ENCODE data around the gene ULK2. TPM values are rescaled to one million over a fixed set of nuclear protein-coding genes. Genes with fewer than 3 reads are reported as not detected.

Gene ULK2
- total RNA-seq, 2 donors from 2014 or later: 19.5 to 33.7 TPM

GRCh38 chr17:19886116-19886515 lies 18.4 kb upstream of the ULK2 start:
- H3K9me3 ChIP-seq (ENCODE audit: control insufficient read depth, low read length): no peaks in the 10 kb centered on the region
- no peaks in the 10 kb centered on the region for H3K4me1 ChIP-seq (ENCODE audit: control insufficient read depth, insufficient read depth, low read length)
- Mint-ChIP-seq H3K36me3 (ENCODE audit: low read depth) (no peaks in the 10 kb centered on the region), H3K27me3 (ENCODE audit: insufficient read depth) (no peaks in the 10 kb centered on the region), H3K27ac (no peak overlapping the region), H3K4me1 (no peaks in the 10 kb centered on the region), H3K9me3 (no peaks in the 10 kb centered on the region), H3K4me3 (no peak overlapping the region)
- DNase-seq: no peak
- no peak overlapping the region for H3K27ac ChIP-seq (ENCODE audit: low read depth, low read length)
- no peak overlapping the region for H3K4me3 ChIP-seq (ENCODE audit: low read length)
- no peak for TF ChIP-seq CTCF (conservative IDR thresholded peaks at IDR 0.05)
- no peaks in the 10 kb centered on the region for H3K27me3 ChIP-seq (ENCODE audit: control insufficient read depth, insufficient read depth, low read length, poor library complexity, severe bottlenecking)
- no peak overlapping the region for H3K9ac ChIP-seq (ENCODE audit: extremely low read depth, low read length, poor library complexity, severe bottlenecking)
- H3K36me3 ChIP-seq (ENCODE audit: control insufficient read depth, insufficient read depth, low read length): no peaks in the 10 kb centered on the region

GRCh38 chr17:19883537-19884215 lies 15.9 kb upstream of the ULK2 start:
- Mint-ChIP-seq H3K9me3 (no peaks in the 10 kb centered on the region), H3K27me3 (ENCODE audit: insufficient read depth) (peaks cover 2% of the 10 kb centered on the region), H3K4me1 (no peaks in the 10 kb centered on the region), H3K36me3 (ENCODE audit: low read depth) (no peaks in the 10 kb centered on the region), H3K27ac (no peak overlapping the region), H3K4me3 (no peak overlapping the region)
- Histone ChIP-seq H3K4me1 (ENCODE audit: control insufficient read depth, insufficient read depth, low read length) (no peaks in the 10 kb centered on the region), H3K4me3 (ENCODE audit: low read length) (no peak overlapping the region), H3K27ac (ENCODE audit: low read depth, low read length) (no peak overlapping the region), H3K27me3 (ENCODE audit: control insufficient read depth, insufficient read depth, low read length, poor library complexity, severe bottlenecking) (no peaks in the 10 kb centered on the region), H3K9ac (ENCODE audit: extremely low read depth, low read length, poor library complexity, severe bottlenecking) (no peak overlapping the region), H3K9me3 (ENCODE audit: control insufficient read depth, low read length) (no peaks in the 10 kb centered on the region), H3K36me3 (ENCODE audit: control insufficient read depth, insufficient read depth, low read length) (no peaks in the 10 kb centered on the region)
- no peak for DNase-seq
- 93 to 95% methylated on average over 7 of the region's 8 CpGs for WGBS, 2 experiments (ENCODE audit: insufficient coverage in 1 of 2, insufficient read length in 1 of 2)
- no peak for TF ChIP-seq CTCF (conservative IDR thresholded peaks at IDR 0.05)

- Mint-ChIP-seq H3K27ac (no peak overlapping the region), H3K4me3 (no peak overlapping the region), H3K27me3 (ENCODE audit: insufficient read depth) (peaks cover 9% of the 10 kb centered on the region), H3K36me3 (ENCODE audit: low read depth) (no peaks in the 10 kb centered on the region), H3K9me3 (no peaks in the 10 kb centered on the region), H3K4me1 (no peaks in the 10 kb centered on the region)
- no peaks in the 10 kb centered on the region for H3K4me1 ChIP-seq (ENCODE audit: control insufficient read depth, insufficient read depth, low read length)
- no peak overlapping the region for H3K27ac ChIP-seq (ENCODE audit: low read depth, low read length)
- no peak for DNase-seq
- H3K27me3 ChIP-seq (ENCODE audit: control insufficient read depth, insufficient read depth, low read length, poor library complexity, severe bottlenecking): no peaks in the 10 kb centered on the region
- WGBS, 2 experiments (ENCODE audit: insufficient coverage in 1 of 2, insufficient read length in 1 of 2): 93 to 95% methylated on average over 2 to 4 of the region's 4 CpGs
- H3K36me3 ChIP-seq (ENCODE audit: control insufficient read depth, insufficient read depth, low read length): no peaks in the 10 kb centered on the region
- H3K4me3 ChIP-seq (ENCODE audit: low read length): no peak overlapping the region
- H3K9ac ChIP-seq (ENCODE audit: extremely low read depth, low read length, poor library complexity, severe bottlenecking): no peak overlapping the region
- H3K9me3 ChIP-seq (ENCODE audit: control insufficient read depth, low read length): no peaks in the 10 kb centered on the region
- no peak for TF ChIP-seq CTCF (conservative IDR thresholded peaks at IDR 0.05)
These were observed 12.7 kb upstream of the ULK2 start for GRCh38 chr17:19880393-19880792.

Data from endodermal cell (in vitro differentiated cells).